Measurements from ENCODE around the gene SRP68.
"Not testable (repeated sequence)": the region's sequence is repeated elsewhere in the genome, so short reads cannot be mapped to it uniquely, and the experiment has no call there.

Gene SRP68

DNA sequence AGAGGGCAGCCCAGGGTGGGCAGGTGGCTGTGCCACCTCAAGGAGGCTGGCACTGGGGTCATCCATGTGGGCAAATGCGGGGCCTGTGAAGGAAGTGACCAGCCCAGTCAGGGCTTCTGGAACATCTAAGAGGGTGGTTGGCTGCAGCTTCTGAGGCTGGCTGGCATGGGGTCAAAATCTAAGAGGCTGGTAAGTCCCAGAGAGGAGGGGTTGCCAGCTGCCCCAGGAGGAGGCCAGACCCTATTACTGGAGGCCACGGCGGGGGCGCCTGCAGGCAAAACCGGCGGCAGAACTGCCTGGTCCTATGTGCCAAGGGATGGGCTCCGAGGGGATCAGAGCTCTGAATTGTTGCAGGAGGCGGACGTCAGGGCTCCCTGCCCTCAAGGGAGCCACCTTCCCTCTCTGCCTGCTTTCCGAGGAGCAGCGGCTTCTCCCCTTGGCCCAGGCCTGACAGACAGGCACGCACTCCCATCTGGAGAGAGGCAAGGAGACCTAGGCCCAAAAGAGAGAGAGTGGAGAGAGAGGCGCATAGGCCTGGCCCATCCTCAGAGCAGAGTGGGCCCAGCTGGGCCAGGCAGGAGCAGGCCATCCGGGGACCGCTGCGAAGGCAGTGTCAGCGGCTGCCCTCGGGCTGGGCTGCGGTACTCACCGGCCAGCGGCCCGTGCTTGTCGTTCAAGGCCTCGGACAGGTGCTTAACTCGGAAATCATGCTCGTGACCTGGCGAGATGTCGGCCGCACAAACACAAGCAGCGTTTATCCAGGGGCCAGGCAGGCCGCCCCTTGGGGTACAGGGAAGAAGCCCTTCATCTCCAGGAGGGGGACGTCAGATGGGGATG lies 17.6 kb upstream of the SRP68 start:
- DNase-seq (ENCODE audit: low spot score): no peak

- DNase-seq (ENCODE audit: low spot score): no peak
Measured at GRCh38 chr17:76088868-76089576, 16.7 kb upstream of the SRP68 start.

GRCh38 chr17:76088041-76088867 lies 15.9 kb upstream of the SRP68 start:
- no peak for DNase-seq (ENCODE audit: low spot score)

DNA sequence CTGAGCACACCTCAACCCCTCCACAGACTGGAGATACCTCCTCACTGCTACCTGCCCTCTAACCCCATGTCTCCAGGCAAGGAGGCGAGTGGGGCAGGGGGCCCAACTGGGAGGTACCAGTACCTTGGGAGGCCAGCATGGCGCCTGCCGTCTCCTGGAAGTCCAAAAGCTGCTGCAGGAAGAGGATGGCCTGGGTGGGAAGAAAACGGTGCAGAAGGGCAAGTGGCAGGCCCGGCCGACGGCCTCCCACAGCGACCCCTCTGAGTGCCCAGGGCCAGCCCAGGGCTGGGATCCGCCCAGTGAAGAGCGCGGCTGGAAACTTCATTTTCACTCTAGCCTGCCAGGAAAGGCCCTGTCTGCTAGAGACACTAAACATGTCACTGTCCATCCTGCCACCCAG lies 15.2 kb upstream of the SRP68 start:
- no peak for DNase-seq (ENCODE audit: low spot score)

- no peak for DNase-seq (ENCODE audit: low spot score)
Measured at GRCh38 chr17:76086384-76086783, 14.1 kb upstream of the SRP68 start.

DNA sequence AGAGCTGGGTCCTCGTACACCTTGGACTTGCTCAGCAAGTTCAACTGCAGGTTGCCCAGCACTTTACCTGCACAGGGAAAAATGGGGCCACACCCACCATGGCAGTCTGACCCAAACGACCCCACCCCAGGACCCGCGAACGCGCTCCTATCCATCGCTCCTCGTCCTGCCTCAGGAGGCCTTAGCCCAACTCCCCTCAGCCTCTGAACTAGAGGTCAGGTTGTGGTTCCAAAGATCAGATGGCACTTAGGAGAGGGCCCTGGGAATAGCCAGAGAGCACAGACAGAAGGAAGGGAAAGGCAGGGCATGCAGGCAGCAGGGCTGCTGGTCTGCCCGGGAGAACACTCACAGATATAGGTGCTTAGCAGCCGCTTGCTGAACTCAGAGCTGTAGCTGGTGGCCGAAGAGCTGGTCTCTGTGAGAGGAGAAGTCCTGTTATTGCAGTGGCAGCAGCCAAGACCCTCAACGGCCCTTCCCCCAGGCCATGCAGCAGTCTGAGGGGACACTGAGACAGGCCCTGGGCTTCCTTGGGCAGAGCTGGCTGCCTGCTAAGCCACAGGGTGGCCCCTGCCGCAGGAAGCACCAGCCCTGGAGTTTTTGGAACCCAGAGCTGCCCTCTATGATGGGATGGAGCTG lies 13.5 kb upstream of the SRP68 start:
- no peak for DNase-seq (ENCODE audit: low spot score)

DNA sequence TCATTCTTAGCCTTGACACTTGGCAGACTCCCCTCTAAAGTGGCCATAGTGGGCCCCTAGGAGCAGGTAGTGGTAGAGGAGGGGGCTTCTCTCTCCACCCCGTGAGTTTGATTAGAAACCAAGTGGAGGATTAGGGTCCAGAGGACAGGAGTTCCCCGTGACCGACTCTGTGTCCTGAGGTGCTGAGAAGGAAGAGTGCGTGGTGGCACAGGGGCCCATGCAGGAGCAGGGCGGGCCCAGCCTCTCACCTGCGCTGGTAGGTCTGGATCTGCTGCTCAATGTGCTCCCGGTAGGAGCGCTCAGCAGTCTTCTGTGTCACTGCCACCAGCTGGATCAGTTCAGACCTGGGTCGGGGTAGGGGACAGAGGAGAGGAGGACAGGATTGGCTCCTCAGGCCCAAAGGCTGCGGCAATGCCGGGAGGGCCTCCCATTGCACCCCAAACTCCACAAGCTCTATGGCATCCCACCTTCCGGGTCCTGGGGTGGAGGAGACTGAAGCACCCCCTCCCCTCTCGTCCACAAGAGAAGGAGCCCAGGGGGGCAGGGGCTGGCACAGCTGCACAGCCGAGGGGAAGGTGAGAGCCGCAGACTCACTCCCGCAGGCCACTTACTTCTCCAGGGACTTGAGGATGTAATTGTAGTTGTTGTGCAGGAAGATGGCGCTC lies 12.9 kb upstream of the SRP68 start:
- DNase-seq (ENCODE audit: low spot score): no peak

DNA sequence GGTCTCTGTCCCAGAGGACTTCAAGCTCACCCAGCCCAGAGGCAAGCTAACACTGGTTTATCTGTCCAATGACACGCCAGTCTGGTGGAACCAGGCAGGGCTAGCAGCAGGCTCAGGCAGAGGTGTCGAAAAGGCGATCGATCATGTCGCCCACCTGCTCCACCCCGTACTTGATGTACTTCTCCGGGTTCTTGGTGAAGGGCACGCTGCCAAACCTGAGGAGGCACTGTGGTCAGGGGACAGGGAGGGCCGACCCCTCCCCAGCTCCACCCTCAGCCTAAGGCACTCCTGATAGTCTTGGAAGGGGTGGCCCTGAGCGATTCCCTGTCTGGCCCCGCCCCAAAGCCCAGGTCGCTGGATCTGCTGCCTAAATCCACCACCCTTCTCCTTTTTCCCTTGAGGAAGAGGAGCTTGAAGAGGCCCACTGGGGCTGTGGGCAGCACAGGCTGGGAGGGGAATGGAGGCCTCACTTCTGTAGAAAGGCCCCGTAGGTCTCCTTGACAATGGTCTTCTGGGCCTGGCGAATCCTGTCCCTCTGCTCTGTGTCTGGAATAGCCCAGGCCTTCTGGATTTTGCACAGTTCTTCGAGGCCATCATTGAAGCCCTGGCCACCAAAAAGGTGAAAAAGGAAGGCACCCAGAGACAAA lies 11.3 kb upstream of the SRP68 start:
- no peak for DNase-seq (ENCODE audit: low spot score)

DNA sequence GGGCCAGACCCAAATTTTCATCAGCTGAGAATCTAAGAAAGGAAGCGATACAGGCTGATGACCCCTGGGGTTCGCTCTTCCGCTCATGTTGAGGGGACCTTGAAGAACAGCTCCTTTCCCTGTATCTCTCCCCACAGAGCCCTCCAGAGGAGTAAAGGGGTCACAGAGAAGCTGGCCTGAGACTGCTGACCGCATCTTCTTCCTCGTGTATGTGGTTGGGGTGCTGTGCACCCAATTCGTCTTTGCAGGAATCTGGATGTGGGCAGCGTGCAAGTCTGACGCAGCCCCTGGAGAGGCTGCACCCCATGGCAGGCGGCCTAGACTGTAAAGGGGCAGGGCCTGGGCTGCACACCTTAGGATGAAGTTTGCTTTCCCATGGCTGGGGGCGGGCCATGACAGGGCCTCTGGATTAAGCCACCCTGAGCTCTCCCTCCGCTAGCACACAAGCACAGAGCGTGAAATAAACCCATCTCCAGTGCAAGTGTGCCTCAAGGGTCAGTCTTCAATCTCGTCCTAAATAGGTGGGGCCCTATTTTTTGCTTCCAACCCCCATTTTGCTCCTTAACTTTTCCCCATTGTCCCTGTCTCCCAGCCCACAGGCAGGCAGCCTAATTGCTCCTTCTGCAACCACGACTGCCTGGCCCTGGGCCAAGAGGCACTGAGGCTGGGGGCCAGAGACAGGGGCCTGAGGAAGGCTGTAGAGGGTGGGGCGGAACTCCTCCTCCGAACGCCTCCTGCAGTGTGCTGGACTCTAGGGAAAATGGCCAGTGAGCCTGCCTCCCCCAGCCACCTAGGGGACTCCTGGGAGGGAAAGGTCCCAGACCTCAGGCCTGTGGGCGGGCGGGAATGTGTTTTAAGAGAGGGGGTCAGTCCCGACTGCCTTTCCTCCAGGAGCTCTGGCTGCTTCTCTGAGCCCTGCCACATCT lies 10.3 kb upstream of the SRP68 start:
- DNase-seq (ENCODE audit: low spot score): no peak

GRCh38 chr17:76081295-76082210 lies 9.2 kb upstream of the SRP68 start:
- DNase-seq (ENCODE audit: low spot score): no peak

- no peak for DNase-seq (ENCODE audit: low spot score)
Measured at GRCh38 chr17:76080768-76081287, 8.5 kb upstream of the SRP68 start.

GRCh38 chr17:76079956-76080767 lies 7.8 kb upstream of the SRP68 start:
- DNase-seq (ENCODE audit: low spot score): no peak

DNA sequence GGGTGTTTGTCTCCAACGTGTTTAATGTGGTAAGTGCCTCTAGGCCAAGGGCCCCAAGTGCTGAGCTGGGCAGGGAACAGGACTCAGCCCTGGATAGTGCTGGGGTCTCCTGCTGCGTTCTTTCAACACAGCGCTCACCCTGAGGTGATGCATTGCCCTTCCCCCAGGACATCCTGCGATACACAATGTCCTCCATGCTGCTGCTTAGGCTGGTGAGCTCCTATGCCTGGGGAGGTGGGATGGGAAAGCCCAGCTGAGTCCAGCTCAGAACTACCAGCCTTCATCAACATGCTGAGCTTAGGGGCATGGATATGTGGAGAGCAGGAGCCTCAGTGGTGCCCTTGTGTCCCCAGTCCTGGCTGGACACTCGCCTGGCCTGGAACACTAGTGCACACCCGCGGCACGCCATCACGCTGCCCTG lies 7.2 kb upstream of the SRP68 start:
- DNase-seq (ENCODE audit: low spot score): no peak

DNA sequence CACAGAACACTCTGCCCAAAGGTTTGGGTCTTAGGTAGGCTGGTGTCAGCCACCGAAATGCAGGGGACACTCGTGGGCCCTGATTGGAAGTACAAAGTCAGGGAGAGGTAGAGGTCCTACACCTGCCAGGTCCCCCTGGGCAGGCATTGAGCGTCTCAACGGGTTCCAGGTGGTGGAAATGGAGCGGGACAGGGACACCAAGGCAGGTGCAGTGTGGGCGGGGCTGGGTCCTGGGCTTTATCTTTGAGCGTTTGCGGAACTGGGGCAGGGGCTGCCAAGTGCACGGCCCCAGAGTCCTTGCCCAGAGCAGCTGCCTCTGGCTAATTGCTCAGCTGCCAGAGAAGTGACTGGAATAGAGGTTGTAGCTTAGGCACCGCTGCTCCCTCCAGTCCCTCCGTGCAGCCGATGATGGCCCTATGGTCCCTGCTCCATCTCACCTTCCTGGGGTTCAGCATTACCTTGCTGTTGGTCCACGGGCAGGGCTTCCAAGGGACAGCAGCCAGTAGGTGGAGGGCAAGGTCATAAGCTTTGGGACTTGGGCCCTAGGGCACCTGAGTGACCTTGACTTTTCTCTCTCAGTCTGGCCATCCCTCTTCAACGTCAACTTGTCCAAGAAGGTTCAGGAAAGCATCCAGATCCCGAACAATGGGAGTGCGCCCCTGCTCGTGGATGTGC lies 6.7 kb upstream of the SRP68 start, which contains the start of gene ZACN:
Gene ZACN (plus strand): TSS at position 323 of the 675 bp plus-strand sequence. CDS start 83 bp downstream, at position 406.
- no peak for DNase-seq (ENCODE audit: low spot score)

GRCh38 chr17:76078370-76078769 lies 6.1 kb upstream of the SRP68 start:
- not testable (repeated sequence) for DNase-seq (ENCODE audit: low spot score)

- DNase-seq (ENCODE audit: low spot score): no peak
Measured at GRCh38 chr17:76077584-76078110, 5.3 kb upstream of the SRP68 start.
